ENCODE measurements around the gene CUTC. TPM values are rescaled to one million over a fixed set of nuclear protein-coding genes. Genes with fewer than 3 reads are reported as not detected.

Gene CUTC
- total RNA-seq, 2 donors from 2014 or later = 18.0 to 21.2 TPM

GRCh38 chr10:99791831-99792230 is 59.8 kb downstream of the CUTC start:
- DNase-seq = no peak
- Histone ChIP-seq H3K9ac (ENCODE audit: extremely low read depth, low read length, poor library complexity, severe bottlenecking) (no peak overlapping the region), H3K27me3 (ENCODE audit: control insufficient read depth, insufficient read depth, low read length, poor library complexity, severe bottlenecking) (no peaks in the 10 kb centered on the region), H3K4me1 (ENCODE audit: control insufficient read depth, insufficient read depth, low read length) (no peaks in the 10 kb centered on the region), H3K27ac (ENCODE audit: low read depth, low read length) (no peak overlapping the region), H3K36me3 (ENCODE audit: control insufficient read depth, insufficient read depth, low read length) (no peaks in the 10 kb centered on the region), H3K9me3 (ENCODE audit: control insufficient read depth, low read length) (no peaks in the 10 kb centered on the region), H3K4me3 (ENCODE audit: low read length) (no peak overlapping the region)
- no peak for TF ChIP-seq CTCF (conservative IDR thresholded peaks at IDR 0.05)
- no peaks in the 10 kb centered on the region for H3K4me1 Mint-ChIP-seq
- H3K27me3 Mint-ChIP-seq (ENCODE audit: insufficient read depth) = peaks cover 1% of the 10 kb centered on the region
- no peaks in the 10 kb centered on the region for H3K36me3 Mint-ChIP-seq (ENCODE audit: low read depth)
- no peak overlapping the region for H3K27ac Mint-ChIP-seq
- 98 to 100% methylated on average over 2 to 3 of the region's 3 CpGs for WGBS, 2 experiments (ENCODE audit: insufficient coverage in 1 of 2, insufficient read length in 1 of 2)
- no peaks in the 10 kb centered on the region for H3K9me3 Mint-ChIP-seq
- H3K4me3 Mint-ChIP-seq = no peak overlapping the region

- no peaks in the 10 kb centered on the region for H3K36me3 Mint-ChIP-seq (ENCODE audit: low read depth)
- no peak overlapping the region for H3K4me3 ChIP-seq (ENCODE audit: low read length)
- no peaks in the 10 kb centered on the region for H3K36me3 ChIP-seq (ENCODE audit: control insufficient read depth, insufficient read depth, low read length)
- H3K4me1 Mint-ChIP-seq = no peaks in the 10 kb centered on the region
- DNase-seq = no peak
- TF ChIP-seq CTCF (conservative IDR thresholded peaks at IDR 0.05) = no peak
- no peak overlapping the region for H3K27ac Mint-ChIP-seq
- H3K4me1 ChIP-seq (ENCODE audit: control insufficient read depth, insufficient read depth, low read length) = no peaks in the 10 kb centered on the region
- no peaks in the 10 kb centered on the region for H3K9me3 ChIP-seq (ENCODE audit: control insufficient read depth, low read length)
- H3K27me3 Mint-ChIP-seq (ENCODE audit: insufficient read depth) = peaks cover 6% of the 10 kb centered on the region
- H3K9me3 Mint-ChIP-seq = no peaks in the 10 kb centered on the region
- WGBS, 2 experiments (ENCODE audit: insufficient coverage in 1 of 2, insufficient read length in 1 of 2) = 85 to 100% methylated on average over 1 to 2 of the region's 4 CpGs
- H3K27me3 ChIP-seq (ENCODE audit: control insufficient read depth, insufficient read depth, low read length, poor library complexity, severe bottlenecking) = no peaks in the 10 kb centered on the region
- no peak overlapping the region for H3K4me3 Mint-ChIP-seq
- H3K27ac ChIP-seq (ENCODE audit: low read depth, low read length) = no peak overlapping the region
- H3K9ac ChIP-seq (ENCODE audit: extremely low read depth, low read length, poor library complexity, severe bottlenecking) = no peak overlapping the region
These were observed 61.8 kb downstream of the CUTC start for GRCh38 chr10:99793819-99794218.

- H3K27me3 ChIP-seq (ENCODE audit: control insufficient read depth, insufficient read depth, low read length, poor library complexity, severe bottlenecking) = no peaks in the 10 kb centered on the region
- no peaks in the 10 kb centered on the region for H3K4me1 ChIP-seq (ENCODE audit: control insufficient read depth, insufficient read depth, low read length)
- no peaks in the 10 kb centered on the region for H3K36me3 ChIP-seq (ENCODE audit: control insufficient read depth, insufficient read depth, low read length)
- no peaks in the 10 kb centered on the region for H3K9me3 Mint-ChIP-seq
- no peak overlapping the region for H3K4me3 ChIP-seq (ENCODE audit: low read length)
- no peak overlapping the region for H3K27ac Mint-ChIP-seq
- no peaks in the 10 kb centered on the region for H3K4me1 Mint-ChIP-seq
- no peak overlapping the region for H3K27ac ChIP-seq (ENCODE audit: low read depth, low read length)
- H3K4me3 Mint-ChIP-seq = no peak overlapping the region
- no peak overlapping the region for H3K9ac ChIP-seq (ENCODE audit: extremely low read depth, low read length, poor library complexity, severe bottlenecking)
- 91 to 92% methylated on average over 6 of the region's 6 CpGs for WGBS, 2 experiments (ENCODE audit: insufficient coverage in 1 of 2, insufficient read length in 1 of 2)
- H3K9me3 ChIP-seq (ENCODE audit: control insufficient read depth, low read length) = no peaks in the 10 kb centered on the region
- H3K36me3 Mint-ChIP-seq (ENCODE audit: low read depth) = no peaks in the 10 kb centered on the region
- peaks cover 6% of the 10 kb centered on the region for H3K27me3 Mint-ChIP-seq (ENCODE audit: insufficient read depth)
- TF ChIP-seq CTCF (conservative IDR thresholded peaks at IDR 0.05) = no peak
- no peak for DNase-seq
These were observed 64.9 kb downstream of the CUTC start for GRCh38 chr10:99796928-99797327.
